GM12878 (cell line): Measurements from ENCODE around the gene BNC2. TPM values are rescaled to one million over a fixed set of nuclear protein-coding genes. Genes with fewer than 3 reads are reported as not detected.

Experiments
- ATAC-seq: fragments of 200-7000 bp; cut with Tn5 transposase; 3 replicates; pipeline ENCODE4 v1.9.1; 2020; ENCODE audit warnings: mild to moderate bottlenecking, moderate library complexity
- BruUV-seq: library from RNA; stranded (reverse); fragments of 400-500 nt; replicated peaks from 2 replicates; lab custom pipeline; 2021; lab: Mats Ljungman, UMichigan
- CTCF ChIA-PET: fragments of 300-600 bp; sonication (Branson Sonifier 250); formaldehyde crosslinking; extraction: SDS; loops from one replicate; lab custom pipeline; 2021; ENCODE audit warnings: inconsistent platforms; lab: Yijun Ruan, JAX
- POLR2A ChIA-PET: fragments of 350-600 bp; formaldehyde crosslinking; extraction: SDS; loops from one replicate; lab custom pipeline; 2021; ENCODE audit warnings: inconsistent platforms; lab: Charles Lee
- RAD21 ChIA-PET: fragments of 300-600 bp; sonication (Branson Sonifier 250); formaldehyde crosslinking; loops from one replicate; lab custom pipeline; 2023; ENCODE audit warnings: antibody characterized with exemption; ENCODE audit not compliant: unreplicated experiment; lab: Charles Lee
- SMC1A ChIA-PET: fragments of 300-600 bp; sonication (Branson Sonifier 250); formaldehyde crosslinking; loops from one replicate; lab custom pipeline; 2023; ENCODE audit not compliant: unreplicated experiment, uncharacterized antibody; lab: Charles Lee
- DNase-seq: peaks from one replicate; pipeline ENCODE4 v3.0.0-alpha.2; 2011; ENCODE audit warnings: low read depth, low spot score
- FAIRE-seq: peaks from 3 replicates; lab custom pipeline; 2011; peaks lifted over from hg19 to GRCh38; lab: Jason Lieb, UNC
- H2AFZ ChIP-seq: 2 replicates; pipeline ENCODE4 v1.6.0; 2011; ENCODE audit warnings: low read depth, low read length, control low read depth; ENCODE audit not compliant: control insufficient read depth
- H3K27ac ChIP-seq: 2 replicates; pipeline ENCODE4 v1.5.1; 2011; ENCODE audit warnings: control low read depth; ENCODE audit not compliant: control insufficient read depth, insufficient read depth
- H3K27me3 ChIP-seq, 2 experiments: replicated peaks in 1 of 2; 2 replicates each; pipeline versions ENCODE4 v1.6.0 to v1.6.1; 2011; ENCODE audit warnings: low read length in 1 of 2; ENCODE audit not compliant: control insufficient read depth in 2 of 2, insufficient read depth in 2 of 2
- H3K36me3 ChIP-seq, 2 experiments: 2 replicates each; pipeline ENCODE4 v1.5.1; 2011; ENCODE audit warnings: low read length in 1 of 2; ENCODE audit not compliant: control insufficient read depth in 2 of 2, insufficient read depth in 2 of 2
- H3K4me1 ChIP-seq: 2 replicates; pipeline ENCODE4 v1.6.1; 2011; ENCODE audit warnings: mild to moderate bottlenecking, low read length, moderate library complexity, mixed read lengths; ENCODE audit not compliant: control insufficient read depth, insufficient read depth
- H3K4me2 ChIP-seq: 2 replicates; pipeline ENCODE4 v1.6.0; 2011; ENCODE audit warnings: control low read depth; ENCODE audit not compliant: control insufficient read depth, insufficient read depth
- H3K4me3 ChIP-seq: fragments of 200-600 bp; sonication (generic); 2 replicates; pipeline ENCODE4 v1.5.1; 2016
- H3K79me2 ChIP-seq: 2 replicates; pipeline ENCODE4 v1.6.0; 2011; ENCODE audit warnings: low read length; ENCODE audit not compliant: control insufficient read depth, insufficient read depth
- H3K9ac ChIP-seq: 2 replicates; pipeline ENCODE4 v1.8.0; 2011; ENCODE audit warnings: low read length, control low read depth, mixed read lengths; ENCODE audit not compliant: control insufficient read depth, insufficient read depth
- H3K9me3 ChIP-seq: replicated peaks from 3 replicates; pipeline ENCODE4 v1.5.1; 2011; ENCODE audit warnings: mild to moderate bottlenecking, low read length; ENCODE audit not compliant: control insufficient read depth, insufficient read depth
- H4K20me1 ChIP-seq: 2 replicates; pipeline ENCODE4 v1.6.0; 2011; ENCODE audit not compliant: control insufficient read depth, insufficient read depth
- BCL11A ChIP-seq: IDR thresholded peaks from 2 replicates; pipeline ENCODE4 v1.6.1; 2011; ENCODE audit warnings: low read depth, low read length
- BRCA1 ChIP-seq: IDR thresholded peaks from 2 replicates; pipeline ENCODE4 v1.6.1; 2011; ENCODE audit warnings: low read depth, low read length, improper control_type of control experiment
- CEBPZ ChIP-seq: fragments of 150-350 bp; IDR thresholded peaks from 2 replicates; pipeline ENCODE4 v1.6.1; 2016; ENCODE audit warnings: low read depth, low read length
- IRF5 ChIP-seq: fragments of 450-650 bp; IDR thresholded peaks from 2 replicates; pipeline ENCODE4 v1.6.1; 2017; ENCODE audit warnings: borderline replicate concordance
- KDM1A ChIP-seq: fragments of 200-600 bp; sonication (generic); IDR thresholded peaks from 2 replicates; pipeline ENCODE4 v1.6.1; 2016; ENCODE audit warnings: borderline replicate concordance
- PAX8 ChIP-seq: fragments of 450-650 bp; IDR thresholded peaks from 2 replicates; pipeline ENCODE4 v1.6.1; 2017; ENCODE audit warnings: mild to moderate bottlenecking, moderate library complexity
- POLR2AphosphoS2 ChIP-seq: IDR thresholded peaks from 2 replicates; pipeline ENCODE4 v1.6.1; 2011; ENCODE audit warnings: low read depth, mild to moderate bottlenecking, low read length, improper control_type of control experiment, moderate library complexity
- SP1 ChIP-seq: IDR thresholded peaks from one replicate; pipeline ENCODE4 v1.6.1; 2011; ENCODE audit warnings: low read depth, low read length
- SUZ12 ChIP-seq: fragments of 200-600 bp; sonication (generic); IDR thresholded peaks from one replicate; pipeline ENCODE4 v1.6.1; 2018; ENCODE audit warnings: antibody characterized with exemption, mild to moderate bottlenecking; ENCODE audit not compliant: unreplicated experiment
- ZBED1 ChIP-seq: IDR thresholded peaks from 2 replicates; pipeline ENCODE4 v1.6.1; 2016; ENCODE audit warnings: borderline replicate concordance
- WGBS: methylation state at CpG from one replicate; pipeline ENCODE4 v1.1.6; 2016; ENCODE audit warnings: low lambda C conversion rate; ENCODE audit not compliant: insufficient replicate concordance, insufficient coverage; ENCODE audit errors: missing lambda C conversion rate; 5-methylcytosine and 5-hydroxymethylcytosine counted together
- in situ Hi-C: fragments of 300-500 bp; cut with MboI; formaldehyde crosslinking; loops from 9 replicates; pipeline ENCODE4 v1.14.3; 2018; ENCODE audit warnings: mixed read lengths
- intact Hi-C: fragments of 100-400 bp; cut with micrococcal nuclease; formaldehyde crosslinking; loops from one replicate; pipeline ENCODE4 v1.14.2; 2022; ENCODE audit not compliant: unreplicated experiment
- polyA plus RNA-seq, 11 experiments: library from polyadenylated mRNA; depleted of rRNA in 4 of 11; unstranded in 6 of 11; stranded (reverse) in 5 of 11; fragments of >200 nt; fragmentation: Nextera tagmentation in 4 of 11; fragmentation: Illumina TruSeq in 1 of 11; extraction: Ambion mirVana in 4 of 11; extraction: Trizol in 1 of 11; gene quantifications; 1 replicate in 1 of 11; 2 replicates in 10 of 11; pipeline versions ENCODE4 v1.2.1 to v1.2.3, GENCODE V29; 2011 to 2016; ENCODE audit warnings: inconsistent platforms in 2 of 11, missing spikeins in 2 of 11, low read depth in 1 of 11
- total RNA-seq, 4 experiments: library from RNA; depleted of rRNA in 3 of 4; stranded (reverse); fragments of >200 nt in 3 of 4; fragmentation: Illumina TruSeq in 1 of 4; extraction: Trizol in 1 of 4; gene quantifications; 2 replicates each; pipeline versions ENCODE4 v1.2.1 to v1.2.3, GENCODE V29; 2013 to 2021

BNC2 gene
- total and polyA plus RNA-seq, 10 of the 15 experiments (the other 5 are each of a cell fraction or from before 2014, with no cell fraction given) = 0.05 to 14.5 (median 0.26) TPM

- H3K9ac ChIP-seq = no peak overlapping the region
- no peak for TF ChIP-seq BCL11A
- TF ChIP-seq IRF5 = no peak
- no peak for TF ChIP-seq SUZ12
- TF ChIP-seq PAX8 = no peak
- no peak for TF ChIP-seq ZBED1
- TF ChIP-seq CEBPZ = no peak
- TF ChIP-seq KDM1A = no peak
- TF ChIP-seq BRCA1 = no peak
- no peak for TF ChIP-seq SP1
- TF ChIP-seq POLR2AphosphoS2 = no peak
- no peak for ATAC-seq
- SMC1A ChIA-PET = interaction anchor here (0.9 to 1.8 kb wide), 6 partner anchors 8 to 88 kb away, joined by 3 to 4 read pairs (median 4); no protein-coding TSS in a partner anchor
- no peaks in the 10 kb centered on the region for H3K36me3 ChIP-seq
- intact Hi-C loops = no loop called here
- no peaks in the 10 kb centered on the region for H3K4me1 ChIP-seq
- in situ Hi-C loops = no loop called here
- H3K27me3 ChIP-seq = no peaks in the 10 kb centered on the region
- WGBS = 0% methylated on average over 1 of the region's 1 CpG
- H4K20me1 ChIP-seq = no peaks in the 10 kb centered on the region
- no peak overlapping the region for H3K4me3 ChIP-seq
- H2AFZ ChIP-seq = no peak overlapping the region
- no peak overlapping the region for H3K4me2 ChIP-seq
- H3K9me3 ChIP-seq = no peaks in the 10 kb centered on the region
- H3K79me2 ChIP-seq = no peaks in the 10 kb centered on the region
- RAD21 ChIA-PET = interaction anchor here (1.0 kb wide), 2 partner anchors 12 to 117 kb away, joined by 3 read pairs; no protein-coding TSS in a partner anchor
- FAIRE-seq = no peak
- no TSS peak for BruUV-seq
- POLR2A ChIA-PET = no interaction called here
- DNase-seq = no peak
- CTCF ChIA-PET = no interaction called here
- no peak overlapping the region for H3K27ac ChIP-seq
These were observed 276.7 kb downstream of the BNC2 start for GRCh38 chr9:16593746-16594145.
